Measurements from ENCODE around the gene XPR1.
"Not testable (repeated sequence)": the region's sequence is repeated elsewhere in the genome, so short reads cannot be mapped to it uniquely, and the experiment has no call there.

XPR1 gene

GRCh38 chr1:180672505-180672904 lies 40.7 kb downstream of the XPR1 start:
- H3K36me3 ChIP-seq (ENCODE audit: control insufficient read depth, insufficient read depth, low read length) = no peaks in the 10 kb centered on the region
- no peak overlapping the region for H3K4me3 ChIP-seq (ENCODE audit: insufficient read depth, low read depth, low read length)
- H3K27ac ChIP-seq (ENCODE audit: insufficient read depth, low read depth, low read length, poor library complexity, severe bottlenecking) = no peak overlapping the region
- H3K9me3 ChIP-seq (ENCODE audit: control insufficient read depth, low read length) = no peaks in the 10 kb centered on the region
- no peaks in the 10 kb centered on the region for H3K27me3 ChIP-seq (ENCODE audit: control insufficient read depth, insufficient read depth, low read length, poor library complexity, severe bottlenecking)
- H3K4me1 ChIP-seq (ENCODE audit: control insufficient read depth, insufficient read depth, low read length) = peaks cover under 1% of the 10 kb centered on the region

GRCh38 chr1:180674603-180675530 lies 43.0 kb downstream of the XPR1 start:
- Histone ChIP-seq H3K4me3 (ENCODE audit: insufficient read depth, low read depth, low read length) (no peak overlapping the region), H3K4me1 (ENCODE audit: control insufficient read depth, insufficient read depth, low read length) (peaks cover 5% of the 10 kb centered on the region), H3K9me3 (ENCODE audit: control insufficient read depth, low read length) (no peaks in the 10 kb centered on the region), H3K36me3 (ENCODE audit: control insufficient read depth, insufficient read depth, low read length) (no peaks in the 10 kb centered on the region), H3K27me3 (ENCODE audit: control insufficient read depth, insufficient read depth, low read length, poor library complexity, severe bottlenecking) (no peaks in the 10 kb centered on the region), H3K27ac (ENCODE audit: insufficient read depth, low read depth, low read length, poor library complexity, severe bottlenecking) (no peak overlapping the region)
- no CpG with 5 or more reads among the region's 1 CpG for WGBS, 2 experiments

GRCh38 chr1:180675586-180675985 lies 43.8 kb downstream of the XPR1 start:
- no peaks in the 10 kb centered on the region for H3K9me3 ChIP-seq (ENCODE audit: control insufficient read depth, low read length)
- no peaks in the 10 kb centered on the region for H3K36me3 ChIP-seq (ENCODE audit: control insufficient read depth, insufficient read depth, low read length)
- 83% methylated on average over 2 of the region's 2 CpGs; no CpG with 5 or more reads in 1 of the 2 experiments for WGBS, 2 experiments
- H3K27ac ChIP-seq (ENCODE audit: insufficient read depth, low read depth, low read length, poor library complexity, severe bottlenecking) = no peak overlapping the region
- H3K27me3 ChIP-seq (ENCODE audit: control insufficient read depth, insufficient read depth, low read length, poor library complexity, severe bottlenecking) = no peaks in the 10 kb centered on the region
- H3K4me1 ChIP-seq (ENCODE audit: control insufficient read depth, insufficient read depth, low read length) = peaks cover 5% of the 10 kb centered on the region
- H3K4me3 ChIP-seq (ENCODE audit: insufficient read depth, low read depth, low read length) = no peak overlapping the region

DNA sequence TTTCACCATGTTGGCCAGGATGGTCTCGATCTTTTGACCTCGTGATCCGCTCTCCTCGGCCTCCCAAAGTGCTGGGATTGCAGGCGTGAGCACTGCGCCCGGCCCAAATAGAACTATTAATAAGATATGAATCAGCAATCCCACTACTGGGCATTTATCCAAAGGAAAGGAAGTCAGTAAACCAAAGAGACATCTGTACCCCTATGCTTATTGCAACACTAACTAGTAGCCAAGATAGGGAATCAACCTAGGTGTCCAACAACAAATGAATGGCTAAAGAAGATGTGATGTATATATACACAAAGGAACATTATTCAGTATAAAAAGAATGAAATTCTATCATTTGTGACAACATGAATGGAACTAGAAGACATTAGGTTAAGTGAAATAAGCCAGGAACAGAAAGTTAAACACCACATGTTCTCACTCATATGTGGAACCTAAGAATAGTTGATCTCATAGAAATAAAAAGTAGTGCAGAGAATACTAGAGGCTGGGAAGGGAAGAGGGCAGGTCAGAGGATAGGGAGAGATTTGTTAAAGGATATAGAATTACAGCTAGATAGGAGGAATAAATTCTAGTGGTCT lies 48.8 kb downstream of the XPR1 start:
- no peaks in the 10 kb centered on the region for H3K27me3 ChIP-seq (ENCODE audit: control insufficient read depth, insufficient read depth, low read length, poor library complexity, severe bottlenecking)
- H3K4me1 ChIP-seq (ENCODE audit: control insufficient read depth, insufficient read depth, low read length) = peaks cover 5% of the 10 kb centered on the region

DNA sequence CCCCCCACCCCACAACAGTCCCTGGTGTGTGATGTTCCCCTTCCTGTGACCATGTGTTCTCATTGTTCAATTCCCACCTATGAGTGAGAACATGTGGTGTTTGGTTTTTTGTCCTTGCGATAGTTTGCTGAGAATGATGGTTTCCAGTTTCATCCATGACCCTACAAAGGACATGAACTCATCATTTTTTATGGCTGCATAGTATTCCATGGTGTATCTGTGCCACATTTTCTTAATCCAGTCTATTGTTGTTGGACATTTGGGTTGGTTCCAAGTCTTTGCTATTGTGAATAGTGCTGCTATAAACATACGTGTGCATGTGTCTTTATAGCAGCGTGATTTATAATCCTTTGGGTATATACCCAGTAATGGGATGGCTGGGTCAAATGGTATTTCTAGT lies 51.3 kb downstream of the XPR1 start:
- not testable (repeated sequence) for H3K4me3 ChIP-seq (ENCODE audit: insufficient read depth, low read depth, low read length); H3K9me3 ChIP-seq (ENCODE audit: control insufficient read depth, low read length); H3K27me3 ChIP-seq (ENCODE audit: control insufficient read depth, insufficient read depth, low read length, poor library complexity, severe bottlenecking); H3K27ac ChIP-seq (ENCODE audit: insufficient read depth, low read depth, low read length, poor library complexity, severe bottlenecking); H3K36me3 ChIP-seq (ENCODE audit: control insufficient read depth, insufficient read depth, low read length); H3K4me1 ChIP-seq (ENCODE audit: control insufficient read depth, insufficient read depth, low read length)
- WGBS, 2 experiments = 93 to 100% methylated on average over 2 of the region's 3 CpGs

More for the DNA sequence above, 48.8 kb downstream of the XPR1 start:
- Histone ChIP-seq H3K4me3 (ENCODE audit: insufficient read depth, low read depth, low read length) (no peak overlapping the region), H3K9me3 (ENCODE audit: control insufficient read depth, low read length) (no peaks in the 10 kb centered on the region), H3K36me3 (ENCODE audit: control insufficient read depth, insufficient read depth, low read length) (no peaks in the 10 kb centered on the region), H3K27ac (ENCODE audit: insufficient read depth, low read depth, low read length, poor library complexity, severe bottlenecking) (no peak overlapping the region)
- 93 to 98% methylated on average over 7 of the region's 7 CpGs for WGBS, 2 experiments

- no peaks in the 10 kb centered on the region for H3K4me1 ChIP-seq (ENCODE audit: control insufficient read depth, insufficient read depth, low read length)
- H3K27ac ChIP-seq (ENCODE audit: insufficient read depth, low read depth, low read length, poor library complexity, severe bottlenecking) = no peak overlapping the region
- no peaks in the 10 kb centered on the region for H3K9me3 ChIP-seq (ENCODE audit: control insufficient read depth, low read length)
- H3K4me3 ChIP-seq (ENCODE audit: insufficient read depth, low read depth, low read length) = no peak overlapping the region
- no peaks in the 10 kb centered on the region for H3K36me3 ChIP-seq (ENCODE audit: control insufficient read depth, insufficient read depth, low read length)
- WGBS, 2 experiments = 80% methylated on average over 2 of the region's 2 CpGs; no CpG with 5 or more reads in 1 of the 2 experiments
- H3K27me3 ChIP-seq (ENCODE audit: control insufficient read depth, insufficient read depth, low read length, poor library complexity, severe bottlenecking) = no peaks in the 10 kb centered on the region
Observed at GRCh38 chr1:180691322-180691913, 59.6 kb downstream of the XPR1 start.

GRCh38 chr1:180693564-180694244 lies 61.9 kb downstream of the XPR1 start:
- Histone ChIP-seq H3K4me1 (ENCODE audit: control insufficient read depth, insufficient read depth, low read length) (no peaks in the 10 kb centered on the region), H3K27ac (ENCODE audit: insufficient read depth, low read depth, low read length, poor library complexity, severe bottlenecking) (no peak overlapping the region), H3K4me3 (ENCODE audit: insufficient read depth, low read depth, low read length) (no peak overlapping the region), H3K36me3 (ENCODE audit: control insufficient read depth, insufficient read depth, low read length) (no peaks in the 10 kb centered on the region), H3K27me3 (ENCODE audit: control insufficient read depth, insufficient read depth, low read length, poor library complexity, severe bottlenecking) (no peaks in the 10 kb centered on the region), H3K9me3 (ENCODE audit: control insufficient read depth, low read length) (no peaks in the 10 kb centered on the region)
- WGBS, 2 experiments = 89 to 95% methylated on average over 5 of the region's 5 CpGs

DNA sequence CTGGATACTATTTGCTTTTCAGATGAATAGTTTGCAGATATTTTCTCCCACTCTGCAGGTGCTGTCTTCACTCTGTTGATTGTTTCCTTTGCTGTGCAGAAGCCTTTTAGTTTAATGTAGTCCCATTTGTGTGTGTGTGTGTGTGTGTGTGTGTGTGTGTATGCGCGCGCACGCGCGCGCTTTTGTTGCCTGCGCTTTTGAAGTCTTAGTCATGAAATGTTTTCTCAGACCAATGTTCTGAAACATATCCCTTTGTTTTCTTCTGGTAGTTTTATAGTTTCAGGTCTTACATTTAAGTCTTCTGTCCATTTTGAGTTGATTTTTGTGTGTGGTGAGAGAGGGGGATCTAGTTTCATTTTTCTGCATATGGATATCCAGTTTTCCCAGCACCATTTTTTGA lies 63.5 kb downstream of the XPR1 start:
- no peaks in the 10 kb centered on the region for H3K9me3 ChIP-seq (ENCODE audit: control insufficient read depth, low read length)
- 92% methylated on average over 8 of the region's 8 CpGs; no CpG with 5 or more reads in 1 of the 2 experiments for WGBS, 2 experiments

GRCh38 chr1:180696361-180696760 lies 64.5 kb downstream of the XPR1 start:
- Histone ChIP-seq H3K9me3 (ENCODE audit: control insufficient read depth, low read length) (no peaks in the 10 kb centered on the region), H3K4me3 (ENCODE audit: insufficient read depth, low read depth, low read length) (no peak overlapping the region), H3K4me1 (ENCODE audit: control insufficient read depth, insufficient read depth, low read length) (no peaks in the 10 kb centered on the region), H3K27me3 (ENCODE audit: control insufficient read depth, insufficient read depth, low read length, poor library complexity, severe bottlenecking) (no peaks in the 10 kb centered on the region), H3K27ac (ENCODE audit: insufficient read depth, low read depth, low read length, poor library complexity, severe bottlenecking) (no peak overlapping the region), H3K36me3 (ENCODE audit: control insufficient read depth, insufficient read depth, low read length) (no peaks in the 10 kb centered on the region)
- 96 to 100% methylated on average over 1 of the region's 1 CpG for WGBS, 2 experiments

More for the DNA sequence above, 63.5 kb downstream of the XPR1 start:
- no peaks in the 10 kb centered on the region for H3K27me3 ChIP-seq (ENCODE audit: control insufficient read depth, insufficient read depth, low read length, poor library complexity, severe bottlenecking)
- H3K27ac ChIP-seq (ENCODE audit: insufficient read depth, low read depth, low read length, poor library complexity, severe bottlenecking) = no peak overlapping the region
- no peaks in the 10 kb centered on the region for H3K36me3 ChIP-seq (ENCODE audit: control insufficient read depth, insufficient read depth, low read length)
- H3K4me3 ChIP-seq (ENCODE audit: insufficient read depth, low read depth, low read length) = no peak overlapping the region
- no peaks in the 10 kb centered on the region for H3K4me1 ChIP-seq (ENCODE audit: control insufficient read depth, insufficient read depth, low read length)

GRCh38 chr1:180698580-180698979 lies 66.8 kb downstream of the XPR1 start:
- Histone ChIP-seq H3K4me3 (ENCODE audit: insufficient read depth, low read depth, low read length) (no peak overlapping the region), H3K4me1 (ENCODE audit: control insufficient read depth, insufficient read depth, low read length) (no peaks in the 10 kb centered on the region), H3K36me3 (ENCODE audit: control insufficient read depth, insufficient read depth, low read length) (no peaks in the 10 kb centered on the region), H3K27me3 (ENCODE audit: control insufficient read depth, insufficient read depth, low read length, poor library complexity, severe bottlenecking) (no peaks in the 10 kb centered on the region), H3K9me3 (ENCODE audit: control insufficient read depth, low read length) (no peaks in the 10 kb centered on the region), H3K27ac (ENCODE audit: insufficient read depth, low read depth, low read length, poor library complexity, severe bottlenecking) (no peak overlapping the region)
- WGBS, 2 experiments = 85 to 100% methylated on average over 1 of the region's 1 CpG
